Activated naive CD4-positive, alpha-beta T cell treated with anti-CD3 and anti-CD28 coated beads for 36 hours (primary cell): Measurements from ENCODE around the gene TMEM19. TPM values are rescaled to one million over a fixed set of nuclear protein-coding genes. Genes with fewer than 3 reads are reported as not detected.
A peak's percentile ranks its signal among the peaks of the same experiment; 100 is the strongest.
"Not testable (repeated sequence)": the region's sequence is repeated elsewhere in the genome, so short reads cannot be mapped to it uniquely, and the experiment has no call there.

Source experiments
- CTCF ChIA-PET: fragments of 350-600 bp; sonication (Branson Sonifier 250); formaldehyde crosslinking; loops from one replicate; lab custom pipeline; 2021; ENCODE audit warnings: antibody characterized with exemption; lab: Charles Lee
- DNase-seq: peaks from one replicate; pipeline ENCODE4 v3.0.0-alpha.2; 2020
- H3K27ac Mint-ChIP-seq: one replicate; pipeline ENCODE4 v1.8.0; 2021; ENCODE audit warnings: mild to moderate bottlenecking, mixed read lengths
- H3K27me3 Mint-ChIP-seq: one replicate; pipeline ENCODE4 v1.8.0; 2021; ENCODE audit warnings: low read depth, mixed read lengths
- H3K36me3 Mint-ChIP-seq: one replicate; pipeline ENCODE4 v1.8.0; 2021; ENCODE audit warnings: low read depth, mixed read lengths
- H3K4me1 Mint-ChIP-seq: one replicate; pipeline ENCODE4 v1.8.0; 2021; ENCODE audit warnings: low read depth, mixed read lengths
- H3K4me3 Mint-ChIP-seq: one replicate; pipeline ENCODE4 v1.8.0; 2021; ENCODE audit warnings: mild to moderate bottlenecking, moderate library complexity, mixed read lengths
- H3K9me3 Mint-ChIP-seq: one replicate; pipeline ENCODE4 v1.8.0; 2021; ENCODE audit warnings: mixed read lengths
- intact Hi-C: fragments of 100-400 bp; cut with micrococcal nuclease; formaldehyde crosslinking; loops from one replicate; pipeline ENCODE4 v1.15.1; 2023
- total RNA-seq, 2 experiments: library from RNA; stranded (reverse); gene quantifications; one replicate each; pipeline ENCODE4 v1.2.3, GENCODE V29; 2021

Gene TMEM19
- total RNA-seq, 2 experiments from 2014 or later: 10.9 to 11.1 TPM

DNA sequence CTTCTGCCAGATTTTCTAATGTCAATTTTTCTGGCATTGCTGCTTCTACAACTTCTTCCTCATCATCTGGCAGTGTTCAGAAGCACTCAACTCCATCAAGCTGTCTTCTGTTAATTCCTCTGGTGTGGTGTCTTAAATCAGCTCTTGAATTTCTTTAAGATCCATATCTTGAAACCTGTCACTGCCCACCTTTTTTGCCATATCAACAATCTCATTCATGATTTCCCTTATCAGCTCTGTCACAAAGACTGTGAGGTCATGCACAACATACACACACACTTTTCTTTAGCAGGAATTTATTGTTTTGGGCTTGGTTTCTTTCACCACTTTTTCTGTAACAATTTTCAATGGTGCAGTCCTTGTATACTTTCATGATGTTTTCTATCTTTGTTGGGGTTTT lies 14.6 kb upstream of the TMEM19 start:
- Mint-ChIP-seq H3K4me1 (peaks cover 32% of the 10 kb centered on the region), H3K4me3 (no peak overlapping the region), H3K9me3 (no peaks in the 10 kb centered on the region), H3K27me3 (no peaks in the 10 kb centered on the region), H3K27ac (no peak overlapping the region), H3K36me3 (peaks cover 5% of the 10 kb centered on the region)
- CTCF ChIA-PET: no interaction called here
- intact Hi-C loops: no loop called here
- DNase-seq: no peak

DNA sequence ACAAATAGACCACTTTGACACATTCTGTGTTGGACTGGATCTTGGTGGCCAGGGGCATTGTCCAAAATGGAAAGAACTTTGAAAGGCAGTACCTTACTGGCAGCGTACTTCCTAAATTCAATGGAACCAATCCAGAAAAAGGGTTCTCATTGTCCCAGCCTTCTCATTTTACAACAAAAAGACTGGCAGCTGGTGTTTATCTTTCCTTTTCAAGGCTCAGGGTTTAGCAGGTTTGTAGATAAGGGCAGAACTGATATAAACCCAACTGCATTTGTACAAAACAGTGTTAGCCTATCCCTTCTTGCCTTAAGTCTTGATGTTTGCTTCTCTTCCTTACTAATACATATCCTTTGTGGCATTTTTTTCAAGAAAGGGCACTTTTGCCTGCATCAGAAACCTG lies 14.1 kb upstream of the TMEM19 start:
- H3K9me3 Mint-ChIP-seq: no peaks in the 10 kb centered on the region
- no peaks in the 10 kb centered on the region for H3K27me3 Mint-ChIP-seq
- CTCF ChIA-PET: interaction anchor here (0.9 kb wide), 1 partner anchor 82 kb away, joined by 3 read pairs; no protein-coding TSS in a partner anchor
- no peak for DNase-seq
- H3K27ac Mint-ChIP-seq: no peak overlapping the region
- H3K36me3 Mint-ChIP-seq: peaks cover 9% of the 10 kb centered on the region
- H3K4me1 Mint-ChIP-seq: peaks cover 31% of the 10 kb centered on the region
- intact Hi-C loops: no loop called here
- no peak overlapping the region for H3K4me3 Mint-ChIP-seq

DNA sequence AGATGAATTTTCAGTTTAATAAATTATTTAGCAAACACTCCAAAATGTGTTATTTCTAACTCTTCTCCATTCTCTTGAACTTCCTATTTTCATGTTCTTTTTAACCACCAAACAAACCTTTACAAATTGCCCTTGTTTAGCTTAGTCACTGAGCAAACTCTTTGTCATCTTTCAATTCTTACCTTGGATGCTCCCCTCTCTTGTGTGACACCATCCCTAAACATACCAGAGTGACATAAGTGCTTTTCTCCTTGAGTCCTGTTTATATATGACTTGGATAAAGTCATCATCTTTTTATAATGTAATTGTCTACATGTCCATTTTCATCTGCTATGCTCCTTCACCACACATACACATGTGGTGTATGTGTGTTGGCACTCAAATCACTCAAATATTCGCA lies 3.4 kb upstream of the TMEM19 start:
- H3K36me3 Mint-ChIP-seq: no peaks in the 10 kb centered on the region
- no peak overlapping the region for H3K27ac Mint-ChIP-seq
- no peak for DNase-seq
- peaks cover 14% of the 10 kb centered on the region for H3K4me1 Mint-ChIP-seq
- H3K9me3 Mint-ChIP-seq: no peaks in the 10 kb centered on the region
- intact Hi-C loops: loop anchor here (10.0 kb wide), 1 partner anchor 1948 kb away; the partner anchor contains the start of gene RAB3IP
- H3K27me3 Mint-ChIP-seq: no peaks in the 10 kb centered on the region
- CTCF ChIA-PET: no interaction called here
- no peak overlapping the region for H3K4me3 Mint-ChIP-seq

DNA sequence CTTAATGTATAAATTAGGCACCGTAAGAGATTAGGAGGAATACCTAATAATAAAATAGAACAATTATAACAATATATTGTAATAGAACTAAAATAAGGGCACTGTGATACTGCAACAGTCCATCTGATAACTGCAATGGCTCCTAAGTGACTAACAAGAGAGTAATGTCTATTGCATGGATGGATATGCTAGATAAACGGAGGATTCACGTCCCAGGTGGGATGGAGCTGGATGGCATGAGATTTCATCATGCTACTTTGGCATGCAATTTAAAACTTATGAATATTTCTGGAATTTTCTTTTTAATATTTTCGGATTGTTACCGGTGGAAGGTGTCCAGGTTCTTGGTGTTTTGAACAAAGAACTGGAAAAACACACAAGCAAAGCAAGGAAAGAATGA lies 2.2 kb upstream of the TMEM19 start:
- intact Hi-C loops: loop anchor here (10.0 kb wide), 1 partner anchor 1949 kb away; the partner anchor contains the start of gene RAB3IP
- no peaks in the 10 kb centered on the region for H3K36me3 Mint-ChIP-seq
- no peaks in the 10 kb centered on the region for H3K9me3 Mint-ChIP-seq
- H3K4me3 Mint-ChIP-seq: no peak overlapping the region
- H3K27ac Mint-ChIP-seq: no peak overlapping the region
- H3K4me1 Mint-ChIP-seq: peaks cover 26% of the 10 kb centered on the region
- H3K27me3 Mint-ChIP-seq: no peaks in the 10 kb centered on the region
- CTCF ChIA-PET: interaction anchor here (1.2 to 4.6 kb wide), 2 partner anchors 20 to 62 kb away, joined by 4 to 31 read pairs; partner anchors contain the start of genes THAP2 and ZFC3H1
- DNase-seq: no peak

DNA sequence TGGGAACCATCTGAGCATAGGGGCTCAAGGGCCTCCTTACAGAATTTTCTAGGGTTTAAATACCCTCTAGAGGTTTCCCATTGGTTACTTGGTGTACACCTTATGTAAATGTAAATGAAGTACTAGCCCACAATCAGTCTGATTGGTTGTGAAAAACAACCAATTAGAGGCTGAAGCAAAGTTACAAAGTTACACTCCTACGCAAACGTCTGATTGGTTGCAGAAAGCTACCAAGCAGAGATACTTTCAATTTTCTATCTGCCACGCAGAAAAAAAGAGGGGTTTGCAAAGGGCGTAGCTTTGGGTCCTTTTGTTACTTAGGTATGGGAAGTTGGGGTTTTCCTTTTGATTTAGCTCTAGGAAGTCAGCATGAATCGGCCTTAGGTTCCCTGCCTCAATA lies 1.8 kb upstream of the TMEM19 start:
- H3K9me3 Mint-ChIP-seq: no peaks in the 10 kb centered on the region
- no peaks in the 10 kb centered on the region for H3K36me3 Mint-ChIP-seq
- H3K4me3 Mint-ChIP-seq: peak overlapping the region; percentile 54
- peak; percentile 22 for DNase-seq
- CTCF ChIA-PET: interaction anchor here (0.7 to 4.6 kb wide), 5 partner anchors 21 to 63 kb away, joined by 3 to 31 read pairs (median 3); partner anchors contain the start of genes THAP2 and ZFC3H1
- H3K27ac Mint-ChIP-seq: peak overlapping the region; percentile 30
- intact Hi-C loops: loop anchor here (10.0 kb wide), 1 partner anchor 1949 kb away; the partner anchor contains the start of gene RAB3IP
- H3K4me1 Mint-ChIP-seq: peaks cover 27% of the 10 kb centered on the region
- no peaks in the 10 kb centered on the region for H3K27me3 Mint-ChIP-seq

DNA sequence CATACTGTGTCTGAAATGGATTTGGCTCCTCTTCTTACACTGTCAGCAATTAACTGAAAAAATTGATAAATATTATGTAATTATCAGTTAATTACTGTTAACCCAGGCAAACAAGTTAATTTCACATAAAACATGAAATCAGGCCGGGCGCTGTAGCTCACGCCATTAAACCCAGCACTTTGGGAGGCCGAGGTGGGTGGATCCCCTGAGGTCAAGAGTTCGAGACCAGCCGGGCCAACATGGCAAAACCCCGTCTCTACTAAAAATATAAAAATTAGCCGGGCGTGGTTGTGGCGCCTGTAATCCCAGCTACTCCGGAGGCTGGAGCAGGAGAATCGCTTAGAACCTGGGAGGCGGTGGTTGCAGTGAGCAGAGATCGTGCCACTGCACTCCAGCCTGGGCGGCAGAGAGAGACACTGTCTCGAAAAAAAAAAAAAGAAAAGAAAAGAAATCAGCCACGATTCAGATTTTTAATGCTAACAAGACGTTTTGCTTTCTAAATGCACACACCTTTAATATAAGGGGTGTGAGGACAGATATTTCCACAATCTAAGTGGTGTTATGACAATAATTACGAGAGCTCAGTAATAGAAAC lies 473 bp upstream of the TMEM19 start:
- H3K36me3 Mint-ChIP-seq: no peaks in the 10 kb centered on the region
- CTCF ChIA-PET: interaction anchor here (0.6 to 4.6 kb wide), 9 partner anchors 8 to 73 kb away, joined by 3 to 31 read pairs (median 3); partner anchors contain the start of genes THAP2 and ZFC3H1
- intact Hi-C loops: loop anchor here (5.0 to 10.0 kb wide), 3 partner anchors 248 to 1951 kb away; partner anchors contain the start of genes LGR5, RAB3IP and TPH2
- DNase-seq: no peak
- peak overlapping the region; percentile 96 for H3K27ac Mint-ChIP-seq
- no peaks in the 10 kb centered on the region for H3K9me3 Mint-ChIP-seq
- peak overlapping the region; percentile 98 for H3K4me3 Mint-ChIP-seq
- no peaks in the 10 kb centered on the region for H3K27me3 Mint-ChIP-seq
- H3K4me1 Mint-ChIP-seq: peaks cover 27% of the 10 kb centered on the region

DNA sequence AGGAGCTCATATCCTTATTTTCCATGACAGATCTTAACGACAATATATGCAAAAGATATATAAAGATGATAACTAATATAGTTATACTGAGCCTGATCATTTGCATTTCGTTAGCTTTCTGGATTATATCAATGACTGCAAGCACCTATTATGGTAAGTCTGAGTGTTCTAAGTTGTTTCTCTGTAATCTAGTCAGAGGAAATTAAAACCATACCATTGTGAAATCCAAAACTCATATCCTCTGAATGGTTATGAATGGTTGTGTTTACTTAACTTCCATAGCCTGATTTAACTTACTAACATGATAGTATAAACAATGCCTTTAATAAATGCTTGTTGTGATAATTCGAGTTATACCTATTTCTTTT lies 760 bp downstream of the TMEM19 start:
- CTCF ChIA-PET: interaction anchor here (0.6 to 4.6 kb wide), 7 partner anchors 9 to 61 kb away, joined by 3 to 31 read pairs (median 5); partner anchors contain the start of genes THAP2 and ZFC3H1
- Mint-ChIP-seq H3K36me3 (no peaks in the 10 kb centered on the region), H3K4me1 (peaks cover 27% of the 10 kb centered on the region), H3K9me3 (no peaks in the 10 kb centered on the region), H3K4me3 (peak overlapping the region; percentile 98), H3K27me3 (no peaks in the 10 kb centered on the region), H3K27ac (peak overlapping the region; percentile 96)
- intact Hi-C loops: loop anchor here (1.0 to 10.0 kb wide), 8 partner anchors 22 to 1952 kb away; partner anchors contain the start of genes LGR5, RAB21, RAB3IP and TBC1D15
- no peak for DNase-seq

DNA sequence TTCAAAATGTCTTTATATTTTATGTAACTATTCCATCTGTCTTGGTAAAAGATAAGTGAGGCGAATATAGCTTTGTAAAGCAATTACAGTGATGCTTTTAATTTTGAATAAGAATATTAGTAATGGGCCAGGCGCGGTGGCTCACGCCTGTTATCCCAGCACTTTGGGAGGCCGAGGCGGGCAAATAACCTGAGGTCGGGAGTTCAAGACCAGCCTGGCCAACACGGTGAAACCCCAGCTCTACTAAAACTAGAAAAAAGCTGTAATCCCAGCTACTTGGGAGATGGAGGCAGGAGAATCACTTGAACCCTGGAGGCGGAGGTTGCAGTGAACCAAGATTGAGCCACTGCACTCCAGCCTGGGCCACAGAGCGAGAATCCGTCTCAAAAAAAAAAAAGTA lies 1.3 kb downstream of the TMEM19 start:
- peaks cover 29% of the 10 kb centered on the region for H3K4me1 Mint-ChIP-seq

DNA sequence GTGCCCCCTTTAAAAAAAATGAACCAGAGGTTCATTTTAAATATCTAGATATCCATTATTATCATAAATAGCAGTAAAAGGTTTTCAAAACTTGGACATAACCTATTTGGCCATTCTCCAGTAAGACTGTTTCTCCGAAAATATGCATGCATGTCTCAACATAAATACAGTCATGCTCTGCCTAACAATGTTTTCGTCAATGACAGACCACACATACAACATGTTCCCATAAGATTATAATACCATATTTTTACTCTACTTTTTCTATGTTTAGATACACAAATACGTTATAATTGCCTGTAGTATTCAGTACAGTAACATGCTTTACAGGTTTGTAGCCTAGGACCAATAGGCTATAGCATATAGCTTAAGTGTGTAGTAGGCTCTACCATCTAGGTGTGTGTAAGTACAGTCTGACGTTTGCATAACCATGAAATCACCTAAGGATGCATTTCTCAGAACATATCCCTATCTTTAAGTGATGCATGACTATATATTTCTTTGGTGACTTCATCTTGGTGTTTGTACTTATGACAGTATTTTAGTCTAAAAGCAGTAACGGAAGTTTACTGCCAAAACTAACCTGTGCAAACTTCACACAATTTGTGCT lies 3.2 kb downstream of the TMEM19 start:
- no peaks in the 10 kb centered on the region for H3K27me3 Mint-ChIP-seq
- H3K27ac Mint-ChIP-seq: no peak overlapping the region
- peaks cover 25% of the 10 kb centered on the region for H3K4me1 Mint-ChIP-seq
- peaks cover 4% of the 10 kb centered on the region for H3K36me3 Mint-ChIP-seq
- CTCF ChIA-PET: no interaction called here
- H3K9me3 Mint-ChIP-seq: no peaks in the 10 kb centered on the region
- DNase-seq: no peak
- intact Hi-C loops: loop anchor here (5.0 to 10.0 kb wide), 3 partner anchors 248 to 1954 kb away; partner anchors contain the start of genes LGR5, RAB3IP and TPH2
- H3K4me3 Mint-ChIP-seq: no peak overlapping the region

More for the DNA sequence above, 1.3 kb downstream of the TMEM19 start:
- H3K4me3 Mint-ChIP-seq: peak overlapping the region; percentile 27
- not testable (repeated sequence) for H3K27ac Mint-ChIP-seq, DNase-seq, H3K9me3 Mint-ChIP-seq, H3K36me3 Mint-ChIP-seq, H3K27me3 Mint-ChIP-seq
- CTCF ChIA-PET: interaction anchor here (0.6 to 4.6 kb wide), 5 partner anchors 24 to 61 kb away, joined by 3 to 31 read pairs (median 7); partner anchors contain the start of genes THAP2 and ZFC3H1
- intact Hi-C loops: loop anchor here (2.0 to 10.0 kb wide), 4 partner anchors 44 to 1952 kb away; partner anchors contain the start of genes LGR5, RAB3IP and TPH2

DNA sequence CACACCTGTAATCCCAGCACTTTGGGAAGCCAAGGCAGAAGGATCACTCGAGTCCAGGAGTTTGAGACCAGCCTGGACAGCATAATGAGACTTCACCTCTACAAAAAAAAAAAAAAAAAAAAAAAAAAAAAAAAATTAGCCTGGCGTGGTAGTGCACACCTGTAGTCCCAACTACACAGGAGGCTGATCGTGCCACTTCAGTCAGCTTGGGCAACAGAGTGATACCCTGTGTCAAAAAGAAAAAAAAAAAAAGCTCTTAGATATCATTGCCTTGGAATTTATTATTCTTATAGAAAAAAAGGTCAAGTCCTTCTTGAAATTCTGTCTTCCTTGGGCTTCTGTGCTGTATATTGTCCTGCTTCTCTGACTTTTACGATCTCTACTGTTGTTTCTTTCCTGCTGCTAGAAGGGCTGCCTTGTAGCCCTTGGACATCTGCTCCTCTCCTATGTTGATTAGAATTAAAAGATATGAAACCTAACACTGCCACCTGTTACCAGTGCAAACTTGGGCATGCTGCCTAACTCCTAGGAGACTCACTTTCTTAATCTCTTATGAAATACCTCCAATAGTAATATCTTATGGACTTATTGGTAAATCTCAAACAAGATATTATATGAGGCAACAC lies 5.7 kb downstream of the TMEM19 start:
- CTCF ChIA-PET: no interaction called here
- DNase-seq: no peak
- no peak overlapping the region for H3K4me3 Mint-ChIP-seq
- no peaks in the 10 kb centered on the region for H3K27me3 Mint-ChIP-seq
- no peaks in the 10 kb centered on the region for H3K9me3 Mint-ChIP-seq
- peaks cover 26% of the 10 kb centered on the region for H3K4me1 Mint-ChIP-seq
- intact Hi-C loops: no loop called here
- H3K27ac Mint-ChIP-seq: no peak overlapping the region
- peaks cover 5% of the 10 kb centered on the region for H3K36me3 Mint-ChIP-seq

DNA sequence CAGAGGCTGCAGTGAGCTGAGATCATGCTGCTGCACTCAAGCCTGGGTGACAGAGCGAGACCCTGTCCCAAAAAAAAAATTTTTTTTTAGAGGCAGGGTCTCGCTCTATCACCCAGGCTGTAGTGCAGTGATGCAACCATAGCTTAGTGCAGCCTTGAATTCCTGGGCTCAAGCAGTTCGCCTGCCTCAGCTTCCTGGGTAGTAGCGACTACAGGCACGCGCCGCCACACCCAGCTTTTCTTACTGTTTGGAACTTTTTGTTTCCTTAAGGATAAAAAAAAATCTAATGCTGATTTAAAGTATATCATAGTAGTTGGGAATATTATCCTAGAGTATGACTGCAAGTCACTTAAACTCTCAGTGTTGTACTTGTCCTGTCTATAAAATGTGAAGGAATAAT lies 7.2 kb downstream of the TMEM19 start:
- CTCF ChIA-PET: no interaction called here
- Mint-ChIP-seq H3K4me3 (no peak overlapping the region), H3K36me3 (peaks cover 6% of the 10 kb centered on the region), H3K27me3 (no peaks in the 10 kb centered on the region), H3K4me1 (peaks cover 16% of the 10 kb centered on the region), H3K27ac (no peak overlapping the region), H3K9me3 (no peaks in the 10 kb centered on the region)
- intact Hi-C loops: no loop called here
- no peak for DNase-seq

DNA sequence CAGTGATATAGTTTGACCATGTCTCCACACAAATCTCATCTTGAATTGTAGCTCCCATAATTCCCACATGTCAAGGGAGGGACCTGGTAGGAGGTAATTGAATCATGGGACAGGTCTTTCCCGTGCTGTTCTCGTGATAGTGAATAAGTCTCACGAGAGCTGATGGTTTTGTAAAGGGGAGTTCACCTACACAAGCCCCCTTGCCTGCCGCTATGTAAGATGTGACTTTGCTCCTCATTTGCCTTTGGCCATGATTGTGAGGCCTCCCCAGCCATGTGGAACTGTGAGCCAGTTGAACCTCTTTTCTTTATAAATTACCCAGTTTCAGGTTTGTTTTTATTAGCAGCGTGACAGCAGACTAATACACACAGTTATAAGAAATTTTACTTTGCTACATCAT lies 7.8 kb downstream of the TMEM19 start:
- H3K4me3 Mint-ChIP-seq, H3K36me3 Mint-ChIP-seq, DNase-seq, H3K9me3 Mint-ChIP-seq, CTCF ChIA-PET, H3K27me3 Mint-ChIP-seq, intact Hi-C loops, H3K27ac Mint-ChIP-seq: not testable (repeated sequence)
- H3K4me1 Mint-ChIP-seq: peaks cover 11% of the 10 kb centered on the region
